GM18858 (cell line): ENCODE data around the gene SLC29A2.
"Not testable (repeated sequence)": the region's sequence is repeated elsewhere in the genome, so short reads cannot be mapped to it uniquely, and the experiment has no call there.

Source experiments
- ATAC-seq: cut with Tn5 transposase; IDR thresholded peaks from one replicate; pipeline ENCODE4 v1.9.1; 2021; ENCODE audit not compliant: unreplicated experiment

SLC29A2 gene

GRCh38 chr11:66321606-66322005, 50.0 kb downstream of the SLC29A2 start:
- ATAC-seq = no peak

- not testable (repeated sequence) for ATAC-seq
These were observed 50.8 kb downstream of the SLC29A2 start for GRCh38 chr11:66320748-66321147.

GRCh38 chr11:66320289-66320688, 51.3 kb downstream of the SLC29A2 start:
- ATAC-seq = not testable (repeated sequence)

GRCh38 chr11:66318600-66318970, 53.0 kb downstream of the SLC29A2 start:
- ATAC-seq = no peak

GRCh38 chr11:66317723-66318599, 53.6 kb downstream of the SLC29A2 start:
- ATAC-seq = no peak

- ATAC-seq = no peak
These were observed 54.2 kb downstream of the SLC29A2 start for GRCh38 chr11:66317322-66317722.

GRCh38 chr11:66316849-66317251, 54.7 kb downstream of the SLC29A2 start, which contains the start of gene CD248:
Gene CD248 (minus strand): TSS chr11:66317044. CDS start chr11:66317027, 17 bp downstream.
- no peak for ATAC-seq

- ATAC-seq = no peak
These were observed 55.4 kb downstream of the SLC29A2 start for GRCh38 chr11:66315921-66316811.

- ATAC-seq = no peak
These were observed 56.1 kb downstream of the SLC29A2 start for GRCh38 chr11:66315498-66315885.

GRCh38 chr11:66314561-66315497, 56.7 kb downstream of the SLC29A2 start:
- ATAC-seq = no peak

- ATAC-seq = no peak
These were observed 57.4 kb downstream of the SLC29A2 start for GRCh38 chr11:66314186-66314501.

GRCh38 chr11:66313321-66314185, 58.0 kb downstream of the SLC29A2 start:
- no peak for ATAC-seq

- peak; percentile 35 for ATAC-seq
These were observed 58.8 kb downstream of the SLC29A2 start for GRCh38 chr11:66312549-66313320.
